Measurements from ENCODE around the gene C7orf25.

The C7orf25 gene

GRCh38 chr7:42876182-42877068, 35.4 kb downstream of the C7orf25 start:
- DNase-seq: peak; percentile 75 to 80

- DNase-seq: peak; percentile 36 to 59
Observed at GRCh38 chr7:42869131-42870020, 42.5 kb downstream of the C7orf25 start.

GRCh38 chr7:42868480-42868879, 43.4 kb downstream of the C7orf25 start:
- no peak for DNase-seq
